Right ventricle myocardium superior (tissue), 1 donor: ENCODE data around the gene ATP13A2. TPM values are rescaled to one million over a fixed set of nuclear protein-coding genes. Genes with fewer than 3 reads are reported as not detected.

Experiments
- ATAC-seq: fragments of 200-7000 bp; cut with Tn5 transposase; one replicate; pipeline ENCODE4 v1.9.1; 2020; ENCODE audit warnings: mild to moderate bottlenecking; ENCODE audit not compliant: poor library complexity
- DNase-seq: peaks from one replicate; pipeline ENCODE4 v3.0.0-alpha.2; 2020
- intact Hi-C: fragments of 100-400 bp; cut with DNase I; formaldehyde crosslinking; loops from one replicate; pipeline ENCODE4 v1.11.2; 2022
- total RNA-seq: library from RNA; stranded (reverse); fragmentation: NEBNext Ultra II Directional; extraction: Animal tissue kit (Norgen Biotek cat#: 25700); gene quantifications from one replicate; pipeline ENCODE4 v1.2.1, GENCODE V29; 2021
- donor health status: DM: no; HTN: yes; CAD: no; lungs with severe emphysema.

Gene ATP13A2
- total RNA-seq, 1 donor from 2014 or later, result 15.6 TPM

- DNase-seq, result no peak
- ATAC-seq, result no peak
- intact Hi-C loops, result no loop called here
These were observed 28.4 kb upstream of the ATP13A2 start for GRCh38 chr1:17040135-17040534.

DNA sequence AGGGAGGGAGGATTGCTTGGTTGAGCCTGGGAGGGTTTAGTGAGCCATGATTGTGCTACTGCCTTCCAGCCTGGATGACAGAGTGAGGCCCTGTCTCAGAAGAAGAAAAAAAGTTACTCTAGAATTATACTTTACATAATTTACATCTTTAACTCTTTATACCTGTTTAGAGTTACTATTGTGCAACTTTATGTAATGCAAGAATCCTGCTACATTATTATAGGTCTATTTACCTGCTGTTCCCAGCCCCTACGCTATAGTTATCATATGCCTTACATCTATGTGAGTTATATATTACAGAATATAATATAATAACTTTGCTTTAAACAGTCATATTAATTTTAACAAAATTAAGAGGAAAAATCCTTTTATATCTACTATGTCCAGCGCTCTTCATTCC, 27.8 kb upstream of the ATP13A2 start:
- intact Hi-C loops, result no loop called here
- DNase-seq, result no peak
- no peak for ATAC-seq

DNA sequence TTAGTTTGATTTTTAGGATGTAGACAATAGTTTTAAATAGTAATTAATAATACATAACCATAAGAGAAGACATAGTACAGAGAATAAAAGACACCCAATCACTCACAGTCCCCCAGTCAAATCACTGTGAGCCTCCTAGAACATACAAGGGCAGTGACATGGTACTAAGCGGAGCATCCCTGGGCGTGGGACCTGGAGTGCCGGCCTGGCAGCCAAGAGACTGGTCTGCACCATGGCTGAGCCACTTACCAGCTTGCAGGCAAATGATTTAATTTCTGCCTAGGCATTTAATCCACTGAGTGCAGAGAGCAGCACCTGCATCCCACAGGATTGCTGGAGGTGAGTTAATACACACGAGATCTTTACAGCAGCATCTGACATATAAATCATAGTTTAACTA, 21.8 kb upstream of the ATP13A2 start:
- intact Hi-C loops, result no loop called here
- ATAC-seq, result no peak
- no peak for DNase-seq

DNA sequence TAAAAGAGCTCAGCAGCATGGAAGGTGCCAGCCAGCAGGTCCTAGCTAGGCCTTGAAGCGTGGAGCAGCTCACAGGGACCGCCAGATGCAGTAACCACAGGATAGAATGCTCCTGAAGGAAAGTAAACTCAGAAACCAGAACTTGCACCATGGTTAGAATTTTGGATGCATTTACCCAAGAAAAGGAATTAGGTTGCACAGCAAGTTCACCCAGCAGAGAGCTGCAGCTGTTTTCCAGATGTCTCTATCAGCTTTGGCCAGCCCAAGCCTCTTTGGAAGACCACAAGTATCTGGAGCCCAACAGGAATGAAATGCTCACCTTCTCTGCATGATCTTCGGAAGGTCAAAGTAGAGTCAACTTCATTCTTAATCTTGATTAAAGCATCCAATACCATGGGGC, 21.0 kb upstream of the ATP13A2 start:
- intact Hi-C loops, result no loop called here

GRCh38 chr1:17031436-17031835, 19.7 kb upstream of the ATP13A2 start:
- intact Hi-C loops, result no loop called here
- DNase-seq, result no peak

More for the DNA sequence above, 21.0 kb upstream of the ATP13A2 start:
- DNase-seq, result no peak
- ATAC-seq, result no peak

GRCh38 chr1:17030206-17030605, 18.5 kb upstream of the ATP13A2 start:
- intact Hi-C loops, result no loop called here
- no peak for DNase-seq
- no peak for ATAC-seq

More at GRCh38 chr1:17031436-17031835, 19.7 kb upstream of the ATP13A2 start:
- ATAC-seq, result no peak

- DNase-seq (no peak), ATAC-seq (no peak)
- intact Hi-C loops, result no loop called here
These were observed 17.0 kb upstream of the ATP13A2 start for GRCh38 chr1:17028662-17029188.

- intact Hi-C loops, result no loop called here
- DNase-seq, result no peak
- no peak for ATAC-seq
These were observed 16.2 kb upstream of the ATP13A2 start for GRCh38 chr1:17027900-17028299.

DNA sequence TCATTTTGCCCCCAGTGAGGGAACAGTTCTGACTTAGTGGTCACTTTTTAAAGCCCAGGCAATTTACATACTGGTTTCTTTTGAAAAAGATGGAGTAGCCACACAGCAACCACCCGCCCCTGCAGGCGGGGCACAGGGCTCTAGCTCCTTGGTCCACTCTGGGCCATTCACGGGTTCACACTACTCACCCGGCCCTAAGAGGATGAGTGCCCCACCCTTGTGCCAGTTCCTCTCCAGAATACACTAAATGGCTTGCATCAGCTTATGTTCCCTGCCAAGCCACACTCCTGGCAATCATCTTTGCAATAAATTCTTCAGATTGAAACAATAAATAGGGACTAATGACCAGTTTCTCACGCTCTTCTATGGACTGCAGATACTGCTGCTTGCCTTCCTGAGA, 15.7 kb upstream of the ATP13A2 start:
- DNase-seq, result no peak
- peak; percentile 54 for ATAC-seq
- intact Hi-C loops, result no loop called here

DNA sequence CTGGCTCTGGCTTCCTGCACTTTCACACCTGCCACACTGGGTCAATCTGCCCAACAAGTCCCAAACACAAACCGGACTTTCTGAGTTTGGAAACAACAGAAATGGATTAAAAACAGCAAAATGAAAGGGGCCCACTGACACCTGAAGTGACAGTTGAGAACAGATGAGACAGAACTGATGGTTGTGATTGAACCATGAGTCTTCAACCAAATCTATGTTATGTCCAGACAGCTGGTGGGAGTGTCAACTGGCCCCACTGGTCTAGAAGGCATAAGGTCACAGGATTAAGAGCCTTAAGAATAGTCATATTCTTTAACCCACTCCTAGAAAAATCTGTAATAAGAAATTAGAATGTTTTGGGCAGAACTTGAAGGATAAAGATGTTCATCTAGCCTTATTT, 13.0 kb upstream of the ATP13A2 start:
- no peak for DNase-seq
- intact Hi-C loops, result no loop called here
- ATAC-seq, result no peak

- intact Hi-C loops, result no loop called here
- no peak for DNase-seq
- no peak for ATAC-seq
These were observed 11.8 kb upstream of the ATP13A2 start for GRCh38 chr1:17023573-17023972.

- DNase-seq (no peak), ATAC-seq (no peak)
- intact Hi-C loops, result no loop called here
These were observed 11.4 kb upstream of the ATP13A2 start for GRCh38 chr1:17023102-17023501.

DNA sequence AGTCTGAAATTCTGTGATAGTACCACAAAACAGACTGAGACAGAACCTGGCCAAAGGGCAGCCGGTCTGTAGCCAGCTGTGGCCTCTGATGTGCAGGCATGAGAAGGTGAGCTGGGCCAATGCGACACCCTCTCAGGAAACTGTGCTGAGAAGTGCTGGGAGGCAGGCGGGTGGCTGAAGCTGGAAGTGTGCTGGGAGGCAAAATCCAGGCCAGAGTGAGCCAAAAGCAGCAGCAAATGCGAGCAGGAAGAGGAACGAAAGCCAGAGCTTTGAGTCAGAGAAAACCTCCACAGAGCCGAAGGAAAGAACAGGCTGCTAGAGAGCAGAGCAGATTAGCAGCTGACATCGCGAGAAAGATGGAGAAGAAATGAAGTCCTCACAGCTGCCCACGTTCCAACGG, 10.2 kb upstream of the ATP13A2 start:
- intact Hi-C loops, result no loop called here
- ATAC-seq (no peak), DNase-seq (no peak)

GRCh38 chr1:17020502-17020901, 8.8 kb upstream of the ATP13A2 start:
- DNase-seq, result no peak
- intact Hi-C loops, result no loop called here
- no peak for ATAC-seq

DNA sequence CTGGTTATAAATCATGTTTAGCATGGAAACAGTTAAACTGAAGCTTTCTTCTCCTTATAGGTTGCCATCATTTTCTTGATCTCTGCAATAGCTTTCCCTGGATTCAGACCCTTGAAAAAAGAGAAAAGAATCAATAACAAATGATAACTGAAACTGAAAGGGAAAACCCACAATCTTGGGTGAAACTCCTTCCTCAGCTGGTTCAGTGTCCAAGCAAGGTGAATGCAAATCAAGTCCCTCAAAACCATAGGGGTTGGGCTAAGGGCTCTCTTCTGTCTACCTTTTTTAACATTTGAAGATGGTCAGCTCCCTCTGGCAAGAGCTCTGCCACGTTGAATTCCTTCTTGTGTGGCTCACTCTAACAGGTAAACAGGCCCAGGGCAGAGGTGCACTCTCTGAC, 7.1 kb upstream of the ATP13A2 start:
- ATAC-seq (no peak), DNase-seq (no peak)
- intact Hi-C loops, result no loop called here

DNA sequence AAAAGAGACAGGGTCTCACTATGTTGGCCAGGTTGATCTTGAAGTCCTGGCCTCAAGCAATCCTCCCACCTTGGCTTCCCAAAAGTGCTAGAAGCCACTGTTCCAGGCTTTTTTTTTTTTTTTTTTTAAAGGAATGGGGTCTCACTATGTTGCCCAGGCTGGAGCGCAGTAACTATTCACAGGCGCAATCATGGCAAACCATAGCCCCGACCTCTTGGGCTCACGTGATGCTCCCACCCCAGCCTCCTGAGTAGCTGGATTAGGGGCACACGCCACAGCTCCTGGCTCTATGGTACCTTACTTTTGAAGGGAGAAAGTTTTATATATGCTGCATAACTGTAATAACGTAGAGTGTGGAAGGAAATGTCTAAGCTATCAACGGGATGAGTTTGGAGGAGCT, 5.7 kb upstream of the ATP13A2 start:
- no peak for DNase-seq
- intact Hi-C loops, result no loop called here
- no peak for ATAC-seq

DNA sequence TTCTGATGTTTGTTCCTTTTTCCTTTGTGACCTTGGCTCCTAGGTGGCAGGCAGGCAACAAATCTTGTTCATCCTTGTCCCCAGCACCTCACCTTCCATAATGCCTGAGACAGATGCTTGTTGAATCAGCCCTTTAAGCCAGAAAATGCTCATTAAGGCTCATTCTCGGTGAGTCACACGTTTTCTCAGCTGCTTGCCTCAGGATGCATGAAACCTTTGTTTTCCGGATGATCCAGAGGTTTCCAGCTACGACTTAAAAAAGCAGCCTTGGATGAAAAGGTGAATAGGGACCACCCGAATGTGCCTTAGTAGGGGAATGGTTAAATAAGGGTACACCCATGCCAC, 4.6 kb upstream of the ATP13A2 start:
- no peak for ATAC-seq
- DNase-seq, result no peak
- intact Hi-C loops, result no loop called here

- DNase-seq (no peak), ATAC-seq (no peak)
- intact Hi-C loops, result no loop called here
These were observed 3.2 kb upstream of the ATP13A2 start for GRCh38 chr1:17014671-17015567.

DNA sequence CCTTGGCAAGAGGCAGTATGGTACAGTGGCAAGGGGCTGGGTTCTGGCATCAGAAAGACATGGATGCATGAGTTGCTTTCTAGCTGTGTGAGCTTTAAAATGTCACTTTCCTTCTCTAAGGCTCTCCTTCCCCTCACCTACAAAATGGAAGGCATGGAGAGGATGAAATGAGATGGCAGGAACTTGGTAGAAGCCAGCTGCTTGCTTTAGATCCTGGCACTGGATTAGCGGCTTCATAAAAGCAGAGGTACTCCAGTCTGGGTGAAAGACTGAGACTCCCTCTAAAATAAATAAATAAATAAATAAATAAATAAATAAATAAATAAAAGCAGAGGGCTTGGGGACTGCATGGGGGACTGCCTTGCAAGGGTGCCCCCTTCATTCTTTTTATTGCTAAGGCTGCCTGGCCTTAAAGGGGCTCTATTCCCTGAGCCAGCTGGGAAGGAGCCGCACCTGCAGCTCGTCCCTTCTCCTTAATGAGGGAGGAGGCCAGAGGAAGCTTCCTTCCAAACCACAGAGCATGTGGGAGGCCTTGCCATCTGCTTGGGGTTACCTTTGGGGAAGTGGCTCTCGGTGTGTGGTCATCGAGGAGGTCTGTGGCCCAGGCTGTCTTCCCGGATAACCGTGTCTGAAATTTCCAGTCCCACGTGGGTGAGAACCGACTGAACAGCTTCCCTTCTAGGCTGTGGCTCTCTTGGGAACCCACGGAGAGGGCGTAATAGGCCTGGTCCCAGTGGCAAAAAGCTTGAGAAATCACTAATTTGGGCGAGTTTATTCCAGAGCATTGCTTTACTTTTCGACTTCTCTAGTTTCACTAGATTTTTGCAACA, 2.0 kb upstream of the ATP13A2 start:
- intact Hi-C loops, result no loop called here
- DNase-seq (no peak), ATAC-seq (no peak)
